Measurements from ENCODE around the gene SLC27A6.

The SLC27A6 gene

GRCh38 chr5:128965011-128965637 lies at the start of gene SLC27A6 (continued):
- TF ChIP-seq, protein P1, sequence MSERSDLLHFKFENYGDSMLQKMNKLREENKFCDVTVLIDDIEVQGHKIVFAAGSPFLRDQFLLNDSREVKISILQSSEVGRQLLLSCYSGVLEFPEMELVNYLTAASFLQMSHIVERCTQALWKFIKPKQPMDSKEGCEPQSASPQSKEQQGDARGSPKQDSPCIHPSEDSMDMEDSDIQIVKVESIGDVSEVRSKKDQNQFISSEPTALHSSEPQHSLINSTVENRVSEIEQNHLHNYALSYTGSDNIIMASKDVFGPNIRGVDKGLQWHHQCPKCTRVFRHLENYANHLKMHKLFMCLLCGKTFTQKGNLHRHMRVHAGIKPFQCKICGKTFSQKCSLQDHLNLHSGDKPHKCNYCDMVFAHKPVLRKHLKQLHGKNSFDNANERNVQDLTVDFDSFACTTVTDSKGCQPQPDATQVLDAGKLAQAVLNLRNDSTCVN (tag by site-specific recombination; optimal IDR thresholded peaks at IDR 0.05) = peak; percentile 94
- TF ChIP-seq ZNF600 (tag by site-specific recombination; IDR thresholded peaks at IDR 0.05) = peak; percentile 84
- TF ChIP-seq SP2 (tag by site-specific recombination; IDR thresholded peaks at IDR 0.05) = peak; percentile 48
- peak; percentile 70; the same call in 1 of the 2 replicates for TF ChIP-seq KLF1 (tag by site-specific recombination; IDR thresholded peaks at IDR 0.05)
- TF ChIP-seq KLF17 (tag by site-specific recombination; IDR thresholded peaks at IDR 0.05) = 0 out of 2 replicates have a peak, but pooled peaks have one; percentile 39
- TF ChIP-seq ZBTB20 (tag by site-specific recombination; IDR thresholded peaks at IDR 0.05) = peak; percentile 98
- TF ChIP-seq ZNF596 (tag by site-specific recombination; IDR thresholded peaks at IDR 0.05) = no peak
- 0 out of 2 replicates have a peak, but pooled peaks have one; percentile 53 for TF ChIP-seq KLF9 (tag by site-specific recombination; IDR thresholded peaks at IDR 0.05; ENCODE audit: low read depth)
- peak; percentile 84 for TF ChIP-seq GLIS2 (tag by site-specific recombination; IDR thresholded peaks at IDR 0.05)

GRCh38 chr5:128919542-128919941 lies 45.7 kb upstream of the SLC27A6 start:
- H3K4me3 ChIP-seq (ENCODE audit: low read depth, low read length) = no peak overlapping the region
- no peaks in the 10 kb centered on the region for H3K36me3 ChIP-seq (ENCODE audit: control insufficient read depth in 2 of 2, insufficient read depth in 1 of 2, low read length in 2 of 2)
- H3K9me3 ChIP-seq (ENCODE audit: control insufficient read depth, insufficient read depth, low read depth, low read length) = no peaks in the 10 kb centered on the region
- no peak overlapping the region for H3K27ac ChIP-seq (ENCODE audit: extremely low read depth, low read depth, low read length)
- no peaks in the 10 kb centered on the region for H3K4me1 ChIP-seq (ENCODE audit: control insufficient read depth, insufficient read depth, low read length)
- TF ChIP-seq, protein P2, sequence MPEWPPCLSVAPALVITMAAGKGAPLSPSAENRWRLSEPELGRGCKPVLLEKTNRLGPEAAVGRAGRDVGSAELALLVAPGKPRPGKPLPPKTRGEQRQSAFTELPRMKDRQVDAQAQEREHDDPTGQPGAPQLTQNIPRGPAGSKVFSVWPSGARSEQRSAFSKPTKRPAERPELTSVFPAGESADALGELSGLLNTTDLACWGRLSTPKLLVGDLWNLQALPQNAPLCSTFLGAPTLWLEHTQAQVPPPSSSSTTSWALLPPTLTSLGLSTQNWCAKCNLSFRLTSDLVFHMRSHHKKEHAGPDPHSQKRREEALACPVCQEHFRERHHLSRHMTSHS (tag by site-specific recombination; IDR thresholded peaks at IDR 0.05) = no peak
- TF ChIP-seq ZNF121 (tag by site-specific recombination; IDR thresholded peaks at IDR 0.05) = no peak
- ChIA-PET CTCF (interaction anchor here (0.7 to 1.3 kb wide), 2 partner anchors 13 to 348 kb away, joined by 3 to 6 read pairs; no protein-coding TSS in a partner anchor), POLR2A (no interaction called here)

- H3K27ac ChIP-seq (ENCODE audit: extremely low read depth, low read depth, low read length) = no peak overlapping the region
- TF ChIP-seq KLF17 (tag by site-specific recombination; IDR thresholded peaks at IDR 0.05) (no peak), GLIS1 (tag by site-specific recombination; IDR thresholded peaks at IDR 0.05) (no peak), SP3 (tag by site-specific recombination; IDR thresholded peaks at IDR 0.05) (no peak), ZNF416 (tag by site-specific recombination; IDR thresholded peaks at IDR 0.05) (no peak)
- no peaks in the 10 kb centered on the region for H3K9me3 ChIP-seq (ENCODE audit: control insufficient read depth, insufficient read depth, low read depth, low read length)
- no peaks in the 10 kb centered on the region for H3K4me1 ChIP-seq (ENCODE audit: control insufficient read depth, insufficient read depth, low read length)
- H3K4me3 ChIP-seq (ENCODE audit: low read depth, low read length) = no peak overlapping the region
- no peaks in the 10 kb centered on the region for H3K36me3 ChIP-seq (ENCODE audit: control insufficient read depth in 2 of 2, insufficient read depth in 1 of 2, low read length in 2 of 2)
- POLR2A ChIA-PET = no interaction called here
- CTCF ChIA-PET = interaction anchor here (1.3 kb wide), 1 partner anchor 14 kb away, joined by 6 read pairs; no protein-coding TSS in a partner anchor
These were observed 44.7 kb upstream of the SLC27A6 start for GRCh38 chr5:128920345-128921215.

All from HEK293 (cell line).